Activated CD4-positive, CD25-positive, alpha-beta regulatory T cell treated with anti-CD3 and anti-CD28 coated beads, Interleukin-2, amount 50 U/mL, for 72 hours (primary cell): Measurements from ENCODE around the gene CACNG7.
"Not testable (repeated sequence)": the region's sequence is repeated elsewhere in the genome, so short reads cannot be mapped to it uniquely, and the experiment has no call there.

Experiments used
- DNase-seq: peaks from one replicate; pipeline ENCODE4 v3.0.0; 2021

CACNG7 gene

GRCh38 chr19:53906211-53907192 lies 2.6 kb upstream of the CACNG7 start:
- DNase-seq, result peak; percentile 84

DNA sequence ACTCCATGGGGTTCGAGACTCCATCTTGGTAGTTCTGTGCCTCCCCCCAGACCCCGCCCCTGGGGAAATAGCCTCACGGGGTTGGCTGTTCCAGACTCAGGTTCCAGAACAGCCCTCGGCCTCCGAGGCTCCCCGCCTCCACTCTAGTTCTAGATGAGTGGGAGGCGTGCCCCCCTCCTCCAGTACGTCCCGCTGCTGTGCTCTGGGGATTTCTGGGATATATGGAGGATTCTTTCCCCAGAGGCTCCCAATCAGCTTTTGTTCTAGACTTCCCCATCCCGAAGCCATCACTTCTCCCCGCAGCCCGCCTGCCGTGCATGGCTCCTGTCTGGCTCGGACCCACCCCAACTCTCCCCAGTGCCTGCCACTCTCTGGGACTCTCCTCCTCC lies 1.9 kb upstream of the CACNG7 start:
- DNase-seq, result no peak

- no peak for DNase-seq
Observed at GRCh38 chr19:53907690-53908089, 1.4 kb upstream of the CACNG7 start.

GRCh38 chr19:53908106-53908934 lies 758 bp upstream of the CACNG7 start:
- DNase-seq, result peak; percentile 62

DNA sequence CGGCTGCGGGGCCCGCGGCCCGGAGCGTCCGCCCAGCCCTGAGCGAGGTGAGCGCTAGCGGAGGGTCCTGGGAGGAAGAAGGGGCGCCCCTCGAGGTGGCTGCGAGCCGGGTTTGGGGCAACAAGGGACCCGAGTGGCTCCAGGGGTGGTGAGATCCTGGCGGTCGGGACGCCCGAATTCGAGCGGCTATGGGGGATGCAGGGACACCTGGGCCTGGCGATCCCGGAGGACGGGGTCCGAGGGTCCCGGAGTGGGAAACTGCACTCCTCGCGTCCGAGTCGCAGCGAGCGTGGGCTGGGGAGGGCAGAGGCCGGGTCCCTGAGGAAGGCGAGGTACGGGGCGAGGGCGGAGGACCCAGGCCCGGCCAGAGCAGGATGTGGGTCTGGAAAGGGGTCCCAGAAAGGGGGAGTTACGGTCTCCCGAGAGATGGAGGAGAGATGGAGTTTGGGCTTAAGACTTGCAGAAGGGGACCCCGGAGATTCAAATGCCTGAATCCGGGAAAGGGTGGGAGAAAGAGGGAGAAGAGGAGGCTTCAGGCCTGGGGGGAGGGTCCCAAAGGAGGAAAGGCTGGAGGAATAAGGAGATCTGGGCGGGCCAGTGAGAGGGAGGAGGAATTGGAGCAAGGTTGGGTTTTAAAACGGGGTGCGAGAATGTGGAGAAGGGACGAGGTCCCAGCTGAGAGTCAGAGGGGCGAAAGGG lies 542 bp downstream of the CACNG7 start:
- DNase-seq, result no peak

DNA sequence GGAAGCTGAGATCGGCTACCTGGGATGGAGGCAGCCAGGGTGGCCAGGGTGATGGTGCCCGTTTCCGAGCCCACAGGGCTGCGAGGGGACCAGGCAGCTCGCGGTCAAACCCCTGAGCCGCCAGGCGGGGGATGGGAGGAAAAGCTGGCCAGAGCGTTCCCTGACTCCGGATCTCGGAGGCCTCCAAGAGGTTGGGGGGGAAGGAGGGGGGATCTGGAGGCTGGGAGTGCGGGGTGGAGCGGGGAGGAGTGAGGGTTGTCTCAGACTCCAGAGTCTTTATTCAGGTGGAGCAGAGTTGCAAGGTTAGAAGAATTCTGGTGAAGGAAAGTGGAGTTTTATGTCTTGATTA lies 1.1 kb downstream of the CACNG7 start:
- DNase-seq, result no peak

DNA sequence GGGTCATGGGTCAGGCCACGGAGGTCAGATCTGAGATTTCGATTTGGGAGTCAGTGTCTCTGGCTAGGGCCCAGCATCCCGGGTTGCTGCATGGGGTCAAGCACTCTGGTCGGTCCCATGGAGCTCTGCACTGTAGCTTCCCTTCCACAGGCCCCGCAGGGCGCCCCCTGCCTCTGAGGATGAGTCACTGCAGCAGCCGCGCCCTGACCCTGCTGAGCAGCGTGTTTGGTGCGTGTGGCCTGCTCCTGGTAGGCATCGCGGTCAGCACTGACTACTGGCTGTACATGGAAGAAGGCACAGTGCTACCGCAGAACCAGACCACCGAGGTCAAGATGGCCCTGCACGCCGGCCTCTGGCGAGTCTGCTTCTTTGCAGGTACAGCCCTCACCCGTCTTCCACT lies 3.6 kb downstream of the CACNG7 start:
- DNase-seq, result no peak

- no peak for DNase-seq
Observed at GRCh38 chr19:53915000-53915399, 5.9 kb downstream of the CACNG7 start.

DNA sequence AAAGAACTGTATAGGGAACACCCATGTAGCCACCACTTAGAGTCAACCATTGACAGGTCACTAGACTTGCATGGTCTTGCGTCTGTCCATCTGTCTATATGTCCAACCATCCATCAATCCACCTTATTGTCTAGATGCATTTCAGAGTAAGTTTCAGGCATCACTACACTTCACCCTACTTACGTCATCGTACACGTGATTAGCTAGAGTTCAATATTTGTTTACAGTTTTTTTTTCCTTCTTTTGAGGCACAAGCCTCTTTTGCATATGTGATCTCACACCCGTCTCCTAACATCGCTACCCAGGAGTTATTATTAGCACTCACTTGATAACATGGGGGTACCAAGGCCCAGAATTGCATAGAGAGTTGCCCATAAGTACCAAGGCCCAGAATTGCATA lies 6.9 kb downstream of the CACNG7 start:
- DNase-seq, result no peak

DNA sequence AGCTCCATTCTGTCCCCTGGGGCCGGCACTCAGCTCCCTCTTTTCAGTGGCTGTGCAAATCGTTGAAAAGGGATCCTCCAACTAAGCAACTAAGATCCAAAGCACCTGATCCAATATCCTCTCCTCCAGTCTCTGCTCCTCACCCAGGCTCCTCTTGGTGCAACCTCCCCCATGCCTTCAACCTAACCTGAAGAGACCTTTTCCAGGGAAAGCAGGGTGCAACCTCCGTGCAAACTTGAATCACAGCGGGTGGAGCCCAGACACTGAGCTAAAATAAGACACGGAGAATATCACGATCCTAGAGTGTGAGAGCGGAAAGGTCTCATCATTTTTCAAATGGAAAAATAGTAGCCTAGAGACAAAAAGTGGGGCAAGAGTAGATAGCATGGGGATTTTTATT lies 8.3 kb downstream of the CACNG7 start:
- no peak for DNase-seq

DNA sequence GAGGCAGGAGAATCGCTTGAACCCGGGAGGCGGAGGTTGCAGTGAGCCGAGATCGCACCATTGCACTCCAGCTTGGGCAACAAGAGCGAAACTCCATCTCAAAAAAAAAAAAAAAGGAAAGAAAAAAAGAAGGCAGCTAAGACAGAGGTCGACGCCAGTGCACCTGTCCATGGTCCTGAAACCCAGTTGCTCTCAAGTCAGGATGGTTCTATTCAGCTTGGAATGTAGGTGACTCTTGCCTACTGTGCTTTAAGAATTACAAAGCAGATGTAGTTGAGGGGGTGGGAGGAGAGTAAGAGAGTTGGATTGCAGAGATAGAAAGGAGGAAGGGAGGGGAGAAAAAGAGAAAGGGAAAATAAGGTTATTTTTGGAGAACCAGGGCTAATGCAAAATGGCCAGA lies 18.7 kb downstream of the CACNG7 start:
- no peak for DNase-seq

GRCh38 chr19:53936029-53936428 lies 27.0 kb downstream of the CACNG7 start:
- DNase-seq, result no peak

DNA sequence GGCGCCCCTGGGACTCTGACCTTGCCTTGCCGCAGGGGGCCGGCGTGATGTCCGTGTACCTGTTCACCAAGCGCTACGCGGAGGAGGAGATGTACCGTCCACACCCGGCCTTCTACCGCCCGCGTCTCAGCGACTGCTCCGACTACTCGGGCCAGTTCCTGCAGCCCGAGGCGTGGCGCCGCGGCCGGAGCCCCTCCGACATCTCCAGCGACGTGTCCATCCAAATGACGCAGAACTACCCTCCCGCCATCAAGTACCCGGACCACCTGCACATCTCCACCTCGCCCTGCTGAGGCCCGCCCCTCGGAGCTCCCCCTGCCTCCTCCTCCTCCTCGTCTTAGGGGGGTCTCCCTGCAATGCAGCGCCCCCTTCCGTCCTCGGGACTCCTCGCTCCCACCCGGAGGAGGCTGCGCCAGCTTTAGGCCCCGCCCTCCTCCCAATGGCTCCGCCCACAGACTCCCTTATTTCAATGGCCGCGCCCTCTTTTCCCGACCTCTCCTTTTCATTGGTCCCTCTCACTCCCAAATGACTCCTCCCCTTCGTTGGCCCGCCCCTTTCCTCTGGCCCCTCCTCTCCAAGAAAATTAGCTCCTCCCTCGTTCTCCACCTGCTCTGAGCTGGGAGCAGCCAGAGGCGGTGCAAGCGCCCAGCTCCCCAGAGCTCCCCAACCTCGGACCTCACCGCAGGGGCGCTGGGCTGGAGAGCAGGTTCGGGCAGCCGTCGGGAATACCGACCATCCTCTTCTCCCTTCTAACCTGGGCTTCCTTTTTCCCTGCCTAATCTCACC lies 33.1 kb downstream of the CACNG7 start:
- peak; percentile 36 for DNase-seq

DNA sequence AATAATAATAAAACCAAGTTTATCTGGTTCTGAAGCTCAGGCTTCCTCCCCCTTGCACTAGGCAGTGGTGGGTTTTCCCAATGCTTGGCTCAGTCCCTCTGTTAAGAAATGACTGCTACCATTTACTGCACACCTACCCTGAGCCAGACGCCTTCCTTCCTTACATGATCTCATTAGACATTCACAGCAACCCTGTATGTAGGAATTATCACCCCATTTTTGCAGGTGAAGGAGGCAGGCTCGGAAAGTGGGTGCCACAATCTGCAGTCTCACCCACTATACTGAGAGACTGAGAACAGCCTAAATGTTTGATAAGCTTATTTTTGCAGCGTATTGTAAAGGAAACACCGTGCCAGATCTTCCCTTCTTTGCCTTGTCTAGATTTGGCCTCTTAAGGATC lies 35.3 kb downstream of the CACNG7 start:
- no peak for DNase-seq

DNA sequence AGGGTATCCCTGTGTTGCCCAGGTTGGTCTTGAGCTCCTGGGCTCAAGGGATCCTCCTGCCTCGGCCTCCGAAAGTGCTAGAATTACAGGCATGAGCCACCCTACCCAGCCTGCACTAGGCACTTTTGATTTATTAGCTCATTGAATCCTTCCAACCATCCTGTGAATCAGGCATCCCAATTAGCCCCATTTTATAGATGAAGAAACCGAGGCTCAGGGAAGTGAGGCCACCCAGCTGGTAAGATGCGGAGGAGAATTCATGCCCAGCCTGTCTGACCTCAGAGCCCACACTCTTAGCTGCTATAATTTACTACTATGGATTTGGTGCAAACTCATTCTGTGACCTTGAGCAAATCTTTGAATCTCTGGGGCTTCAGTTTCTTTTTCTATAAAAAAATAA lies 35.9 kb downstream of the CACNG7 start:
- no peak for DNase-seq

- DNase-seq, result no peak
Observed at GRCh38 chr19:53945441-53945840, 36.4 kb downstream of the CACNG7 start.

DNA sequence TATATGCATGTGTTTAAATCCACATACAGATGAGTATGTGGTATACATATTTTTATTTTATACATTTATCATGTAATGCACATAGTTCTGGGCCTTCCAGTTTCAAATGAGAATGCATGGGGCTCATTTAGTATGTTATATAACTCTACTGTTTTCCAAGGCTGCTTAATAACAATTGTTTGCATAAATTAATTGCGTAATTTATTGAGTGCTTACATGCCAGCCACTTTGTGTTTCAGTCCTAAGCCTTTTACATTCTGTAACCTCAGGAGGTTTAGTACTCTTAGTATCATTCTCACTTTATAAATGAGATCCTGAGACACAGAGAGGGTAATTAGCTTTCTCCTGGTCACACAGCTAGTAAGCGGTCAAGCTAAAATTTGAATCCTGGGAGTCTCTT lies 36.9 kb downstream of the CACNG7 start:
- no peak for DNase-seq

- no peak for DNase-seq
Observed at GRCh38 chr19:53947624-53948023, 38.5 kb downstream of the CACNG7 start.

DNA sequence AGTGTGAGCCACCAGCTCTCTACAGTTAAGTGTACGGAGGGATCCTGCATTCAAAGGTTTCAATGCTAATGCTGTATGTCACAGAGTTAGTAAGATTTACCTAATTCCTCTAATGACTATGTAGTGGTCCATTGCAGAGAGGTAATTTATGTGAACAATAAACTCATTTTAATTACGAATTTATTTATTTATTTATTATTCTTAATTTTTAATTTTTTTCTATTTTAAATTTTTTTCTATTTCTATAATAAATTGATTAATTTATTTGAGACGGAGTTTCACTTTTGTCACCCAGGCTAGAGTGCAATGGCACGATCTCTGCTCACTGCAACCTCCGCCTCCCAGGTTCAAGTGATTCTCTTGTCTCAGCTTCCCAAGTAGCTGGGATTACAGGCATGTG lies 39.5 kb downstream of the CACNG7 start:
- not testable (repeated sequence) for DNase-seq

GRCh38 chr19:53951436-53951835 lies 42.4 kb downstream of the CACNG7 start:
- no peak for DNase-seq

GRCh38 chr19:53951947-53952346 lies 42.9 kb downstream of the CACNG7 start:
- DNase-seq, result no peak

GRCh38 chr19:53953383-53953782 lies 44.3 kb downstream of the CACNG7 start:
- no peak for DNase-seq
